ENCODE data around the gene MYO9A.

Gene MYO9A

DNA sequence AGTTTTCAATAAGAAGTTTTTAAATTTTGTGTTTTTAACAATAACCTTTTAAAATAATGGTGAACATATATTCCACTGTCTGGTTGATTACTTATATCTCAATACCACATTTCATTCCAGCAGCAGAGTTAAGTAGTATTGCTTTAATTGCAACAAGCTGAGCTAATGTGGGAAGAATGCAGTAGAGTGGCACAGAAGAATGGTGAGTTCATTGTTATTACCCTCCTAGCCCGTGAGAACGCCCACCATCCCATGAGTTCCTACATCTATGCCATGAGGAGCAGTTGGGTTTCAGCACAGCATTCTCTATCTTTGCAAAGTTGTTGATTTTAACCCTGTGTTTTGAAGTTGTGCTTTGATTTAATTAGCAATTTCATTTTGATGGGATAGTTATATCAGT lies 325.4 kb downstream of the MYO9A start:
- H3K9me3 ChIP-seq (ENCODE audit: insufficient read depth, low read depth, low read length), result no peaks in the 10 kb centered on the region
- H3K4me1 ChIP-seq (ENCODE audit: insufficient read depth, low read length), result no peaks in the 10 kb centered on the region
- no peak overlapping the region for H3K9ac ChIP-seq (ENCODE audit: low read depth, low read length)
- H3K27ac ChIP-seq (ENCODE audit: low read depth, low read length), result no peak overlapping the region
- 95% methylated on average over 2 of the region's 2 CpGs for WGBS
- no peaks in the 10 kb centered on the region for H3K27me3 ChIP-seq (ENCODE audit: insufficient read depth, low read length)
- H3K4me3 ChIP-seq (ENCODE audit: low read length), result no peak overlapping the region
- no peaks in the 10 kb centered on the region for H3K36me3 ChIP-seq (ENCODE audit: insufficient read depth, low read length)

- WGBS, result 93% methylated on average over 7 of the region's 7 CpGs
- Histone ChIP-seq H3K27ac (ENCODE audit: low read depth, low read length) (no peak overlapping the region), H3K27me3 (ENCODE audit: insufficient read depth, low read length) (no peaks in the 10 kb centered on the region)
These were observed 326.0 kb downstream of the MYO9A start for GRCh38 chr15:71791975-71792374.

DNA sequence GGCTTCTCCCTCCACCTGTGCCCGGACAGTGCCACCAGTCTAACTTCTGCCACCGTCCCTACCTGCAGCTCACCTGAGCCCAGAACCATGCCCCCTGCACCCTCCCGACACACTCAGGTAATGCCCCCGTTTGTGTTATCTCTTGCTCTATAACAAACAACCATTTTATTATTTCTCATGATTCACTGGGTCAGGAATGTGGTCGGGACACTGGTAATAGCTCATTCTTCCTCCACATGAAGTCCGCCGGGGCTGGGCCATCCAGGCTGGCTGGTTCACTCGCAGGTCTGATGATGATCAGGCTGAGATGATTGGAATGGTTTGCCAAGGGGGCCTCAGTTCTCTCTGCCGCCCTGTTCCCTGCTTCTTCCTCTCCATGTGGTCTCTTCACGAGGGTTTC lies 327.9 kb downstream of the MYO9A start:
- no peaks in the 10 kb centered on the region for H3K9me3 ChIP-seq (ENCODE audit: insufficient read depth, low read depth, low read length)
- WGBS, result 96% methylated on average over 10 of the region's 10 CpGs
- no peaks in the 10 kb centered on the region for H3K4me1 ChIP-seq (ENCODE audit: insufficient read depth, low read length)
- no peak overlapping the region for H3K27ac ChIP-seq (ENCODE audit: low read depth, low read length)
- H3K4me3 ChIP-seq (ENCODE audit: low read length), result no peak overlapping the region
- no peaks in the 10 kb centered on the region for H3K36me3 ChIP-seq (ENCODE audit: insufficient read depth, low read length)
- H3K27me3 ChIP-seq (ENCODE audit: insufficient read depth, low read length), result no peaks in the 10 kb centered on the region
- H3K9ac ChIP-seq (ENCODE audit: low read depth, low read length), result no peak overlapping the region

More at GRCh38 chr15:71791975-71792374, 326.0 kb downstream of the MYO9A start:
- no peak overlapping the region for H3K4me3 ChIP-seq (ENCODE audit: low read length)
- H3K9me3 ChIP-seq (ENCODE audit: insufficient read depth, low read depth, low read length), result no peaks in the 10 kb centered on the region
- H3K9ac ChIP-seq (ENCODE audit: low read depth, low read length), result no peak overlapping the region
- no peaks in the 10 kb centered on the region for H3K4me1 ChIP-seq (ENCODE audit: insufficient read depth, low read length)
- H3K36me3 ChIP-seq (ENCODE audit: insufficient read depth, low read length), result no peaks in the 10 kb centered on the region

DNA sequence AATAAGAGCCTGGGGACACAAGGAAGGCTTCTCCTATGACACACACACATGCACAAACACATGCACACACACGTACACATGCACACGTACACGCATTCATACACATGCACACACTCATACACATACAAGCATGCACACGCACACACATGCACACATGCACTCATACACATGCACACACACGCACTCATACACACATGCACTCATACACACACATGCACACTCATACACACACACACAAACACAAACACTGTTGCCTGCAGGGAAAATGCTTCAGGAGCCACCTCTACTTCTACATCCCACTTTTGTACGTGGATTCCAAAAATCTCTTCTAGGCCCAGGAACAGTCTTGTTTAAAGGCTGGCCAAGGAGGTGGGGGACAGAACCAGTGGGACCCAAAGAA lies 328.3 kb downstream of the MYO9A start:
- no peak overlapping the region for H3K9ac ChIP-seq (ENCODE audit: low read depth, low read length)
- no peaks in the 10 kb centered on the region for H3K36me3 ChIP-seq (ENCODE audit: insufficient read depth, low read length)
- H3K4me1 ChIP-seq (ENCODE audit: insufficient read depth, low read length), result no peaks in the 10 kb centered on the region
- no peak overlapping the region for H3K27ac ChIP-seq (ENCODE audit: low read depth, low read length)
- WGBS, result 91% methylated on average over 6 of the region's 6 CpGs
- H3K27me3 ChIP-seq (ENCODE audit: insufficient read depth, low read length), result no peaks in the 10 kb centered on the region
- H3K9me3 ChIP-seq (ENCODE audit: insufficient read depth, low read depth, low read length), result no peaks in the 10 kb centered on the region
- no peak overlapping the region for H3K4me3 ChIP-seq (ENCODE audit: low read length)

- Histone ChIP-seq H3K36me3 (ENCODE audit: insufficient read depth, low read length) (no peaks in the 10 kb centered on the region), H3K27me3 (ENCODE audit: insufficient read depth, low read length) (no peaks in the 10 kb centered on the region), H3K4me3 (ENCODE audit: low read length) (no peak overlapping the region), H3K27ac (ENCODE audit: low read depth, low read length) (no peak overlapping the region), H3K9ac (ENCODE audit: low read depth, low read length) (no peak overlapping the region), H3K4me1 (ENCODE audit: insufficient read depth, low read length) (no peaks in the 10 kb centered on the region), H3K9me3 (ENCODE audit: insufficient read depth, low read depth, low read length) (no peaks in the 10 kb centered on the region)
- 93% methylated on average over 15 of the region's 15 CpGs for WGBS
These were observed 329.0 kb downstream of the MYO9A start for GRCh38 chr15:71788646-71789579.

DNA sequence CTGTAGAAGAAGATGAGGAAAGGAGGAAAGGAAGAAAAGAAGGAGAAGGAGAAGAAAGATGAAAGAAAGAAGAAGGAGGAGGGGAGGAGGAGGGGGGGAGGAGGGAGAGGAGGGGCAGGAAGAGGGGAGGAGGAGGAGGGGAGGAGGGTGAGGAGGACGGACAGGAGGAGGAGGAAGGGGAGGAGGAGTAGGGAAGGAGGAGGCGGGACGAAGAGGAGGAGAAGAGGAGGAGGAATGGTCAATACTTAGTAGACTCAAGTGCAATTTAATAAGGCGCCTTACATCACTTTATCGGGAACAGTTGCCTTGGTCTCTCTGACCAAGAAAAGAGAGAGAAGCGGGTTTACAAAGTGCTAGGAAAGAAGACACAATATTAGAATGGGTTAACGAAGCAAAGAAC lies 331.3 kb downstream of the MYO9A start:
- Histone ChIP-seq H3K9ac (ENCODE audit: low read depth, low read length) (no peak overlapping the region), H3K4me3 (ENCODE audit: low read length) (no peak overlapping the region), H3K4me1 (ENCODE audit: insufficient read depth, low read length) (no peaks in the 10 kb centered on the region), H3K9me3 (ENCODE audit: insufficient read depth, low read depth, low read length) (no peaks in the 10 kb centered on the region), H3K27me3 (ENCODE audit: insufficient read depth, low read length) (no peaks in the 10 kb centered on the region), H3K27ac (ENCODE audit: low read depth, low read length) (no peak overlapping the region), H3K36me3 (ENCODE audit: insufficient read depth, low read length) (no peaks in the 10 kb centered on the region)
- 81% methylated on average over 7 of the region's 7 CpGs for WGBS

- WGBS, result 90% methylated on average over 2 of the region's 2 CpGs
- H3K36me3 ChIP-seq (ENCODE audit: insufficient read depth, low read length), result no peaks in the 10 kb centered on the region
These were observed 332.0 kb downstream of the MYO9A start for GRCh38 chr15:71785996-71786395.

GRCh38 chr15:71784719-71785118 lies 333.2 kb downstream of the MYO9A start:
- Histone ChIP-seq H3K27ac (ENCODE audit: low read depth, low read length) (no peak overlapping the region), H3K9ac (ENCODE audit: low read depth, low read length) (no peak overlapping the region), H3K4me3 (ENCODE audit: low read length) (no peak overlapping the region), H3K9me3 (ENCODE audit: insufficient read depth, low read depth, low read length) (no peaks in the 10 kb centered on the region), H3K27me3 (ENCODE audit: insufficient read depth, low read length) (no peaks in the 10 kb centered on the region), H3K36me3 (ENCODE audit: insufficient read depth, low read length) (no peaks in the 10 kb centered on the region), H3K4me1 (ENCODE audit: insufficient read depth, low read length) (peaks cover 6% of the 10 kb centered on the region)
- WGBS, result 83% methylated on average over 6 of the region's 6 CpGs

More at GRCh38 chr15:71785996-71786395, 332.0 kb downstream of the MYO9A start:
- no peak overlapping the region for H3K27ac ChIP-seq (ENCODE audit: low read depth, low read length)
- no peak overlapping the region for H3K4me3 ChIP-seq (ENCODE audit: low read length)
- H3K9me3 ChIP-seq (ENCODE audit: insufficient read depth, low read depth, low read length), result no peaks in the 10 kb centered on the region
- no peak overlapping the region for H3K9ac ChIP-seq (ENCODE audit: low read depth, low read length)
- no peaks in the 10 kb centered on the region for H3K4me1 ChIP-seq (ENCODE audit: insufficient read depth, low read length)
- H3K27me3 ChIP-seq (ENCODE audit: insufficient read depth, low read length), result no peaks in the 10 kb centered on the region

GRCh38 chr15:71782422-71783165 lies 335.4 kb downstream of the MYO9A start:
- H3K4me3 ChIP-seq (ENCODE audit: low read length), result no peak overlapping the region
- H3K4me1 ChIP-seq (ENCODE audit: insufficient read depth, low read length), result peaks cover 6% of the 10 kb centered on the region
- no peaks in the 10 kb centered on the region for H3K27me3 ChIP-seq (ENCODE audit: insufficient read depth, low read length)
- 90% methylated on average over 9 of the region's 10 CpGs for WGBS
- no peaks in the 10 kb centered on the region for H3K9me3 ChIP-seq (ENCODE audit: insufficient read depth, low read depth, low read length)
- no peaks in the 10 kb centered on the region for H3K36me3 ChIP-seq (ENCODE audit: insufficient read depth, low read length)
- H3K9ac ChIP-seq (ENCODE audit: low read depth, low read length), result no peak overlapping the region
- no peak overlapping the region for H3K27ac ChIP-seq (ENCODE audit: low read depth, low read length)

GRCh38 chr15:71781965-71782265 lies 336.0 kb downstream of the MYO9A start:
- Histone ChIP-seq H3K9ac (ENCODE audit: low read depth, low read length) (no peak overlapping the region), H3K4me3 (ENCODE audit: low read length) (no peak overlapping the region), H3K36me3 (ENCODE audit: insufficient read depth, low read length) (no peaks in the 10 kb centered on the region), H3K4me1 (ENCODE audit: insufficient read depth, low read length) (peaks cover 6% of the 10 kb centered on the region), H3K27me3 (ENCODE audit: insufficient read depth, low read length) (no peaks in the 10 kb centered on the region), H3K27ac (ENCODE audit: low read depth, low read length) (no peak overlapping the region), H3K9me3 (ENCODE audit: insufficient read depth, low read depth, low read length) (no peaks in the 10 kb centered on the region)
- WGBS, result 95% methylated on average over 8 of the region's 8 CpGs

DNA sequence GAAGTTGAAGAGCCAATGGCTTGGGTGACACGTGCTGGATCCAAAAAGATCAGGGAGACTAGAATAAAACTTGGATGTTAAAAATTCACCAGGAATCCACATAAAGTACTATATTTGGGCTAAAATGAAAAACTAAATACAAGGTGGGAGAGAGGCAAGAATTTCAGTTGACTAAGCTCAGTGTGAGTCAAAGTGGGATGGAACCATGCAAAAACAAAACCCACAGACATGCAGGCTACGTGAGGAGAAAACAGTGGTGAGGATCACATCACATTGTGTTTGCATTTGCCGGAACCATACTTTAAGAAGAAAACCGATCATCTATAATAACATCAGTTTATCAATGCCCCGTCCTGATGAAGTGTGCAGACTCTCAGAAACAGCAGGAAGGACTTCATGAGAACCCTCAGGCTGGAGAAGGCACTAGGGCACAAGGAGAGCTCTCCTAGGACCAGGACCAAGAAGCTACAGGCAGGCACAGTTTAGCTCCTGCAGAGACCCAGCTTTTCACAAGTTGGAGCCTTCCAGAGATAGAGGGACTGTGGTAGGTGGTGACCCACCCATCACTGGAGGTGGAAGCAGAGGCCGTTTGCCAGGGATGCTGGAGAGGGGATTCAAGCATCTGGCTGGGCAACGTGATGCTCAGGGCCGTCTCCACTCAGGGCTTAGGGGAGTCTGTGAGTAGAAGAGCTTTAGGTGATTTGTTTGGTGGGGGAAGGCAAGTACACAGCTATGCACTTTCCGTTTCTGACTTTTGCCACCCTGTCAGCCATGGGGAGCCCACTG lies 336.6 kb downstream of the MYO9A start:
- H3K27ac ChIP-seq (ENCODE audit: low read depth, low read length), result no peak overlapping the region
- H3K9me3 ChIP-seq (ENCODE audit: insufficient read depth, low read depth, low read length), result no peaks in the 10 kb centered on the region
- H3K4me3 ChIP-seq (ENCODE audit: low read length), result no peak overlapping the region
- H3K9ac ChIP-seq (ENCODE audit: low read depth, low read length), result no peak overlapping the region
- no peaks in the 10 kb centered on the region for H3K27me3 ChIP-seq (ENCODE audit: insufficient read depth, low read length)
- peaks cover 6% of the 10 kb centered on the region for H3K4me1 ChIP-seq (ENCODE audit: insufficient read depth, low read length)
- WGBS, result 92% methylated on average over 9 of the region's 9 CpGs
- no peaks in the 10 kb centered on the region for H3K36me3 ChIP-seq (ENCODE audit: insufficient read depth, low read length)
